Skeletal muscle satellite cell (primary cell): Measurements from ENCODE around the gene ADAMTSL2.

Source experiments
- H3K27me3 ChIP-seq: 2 replicates; pipeline ENCODE4 v1.7.0; 2013; ENCODE audit warnings: low read length; ENCODE audit not compliant: control insufficient read depth, insufficient read depth
- H3K36me3 ChIP-seq: 2 replicates; pipeline ENCODE4 v1.7.0; 2013; ENCODE audit warnings: mild to moderate bottlenecking, control low read depth, low read length; ENCODE audit not compliant: insufficient read depth
- H3K4me1 ChIP-seq: 2 replicates; pipeline ENCODE4 v1.7.0; 2013; ENCODE audit warnings: low read length; ENCODE audit not compliant: control insufficient read depth, insufficient read depth
- H3K4me2 ChIP-seq: 2 replicates; pipeline ENCODE4 v1.7.0; 2013; ENCODE audit warnings: mild to moderate bottlenecking, low read length
- H3K4me3 ChIP-seq: 2 replicates; pipeline ENCODE4 v1.7.0; 2013; ENCODE audit warnings: low read length
- H3K9ac ChIP-seq: 2 replicates; pipeline ENCODE4 v1.7.0; 2013; ENCODE audit warnings: mild to moderate bottlenecking, low read depth, low read length, moderate library complexity
- H3K9me3 ChIP-seq: replicated peaks from 2 replicates; pipeline ENCODE4 v1.7.0; 2013; ENCODE audit warnings: mild to moderate bottlenecking, control low read depth, low read length

The ADAMTSL2 gene

DNA sequence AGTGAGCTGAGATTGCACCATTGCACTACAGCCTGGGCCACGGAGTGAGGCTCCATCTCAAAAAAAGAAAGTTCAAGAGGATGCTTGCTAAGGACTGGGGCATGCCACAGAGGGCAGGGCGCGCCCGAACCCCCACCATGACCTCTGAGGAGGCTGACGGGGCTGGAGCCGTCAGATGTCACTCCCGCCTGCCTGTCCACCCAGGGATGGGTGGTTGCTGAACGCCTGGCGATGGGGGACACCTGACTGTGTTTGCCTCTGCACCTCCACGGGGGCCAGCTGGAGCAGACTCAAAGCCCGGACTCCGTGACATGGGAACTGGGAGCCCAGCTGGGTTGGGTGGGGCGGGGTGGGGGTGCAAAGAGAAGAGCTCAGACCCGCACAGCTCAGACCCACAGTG, 31.9 kb downstream of the ADAMTSL2 start:
- Histone ChIP-seq H3K27me3 (peaks cover 75% of the 10 kb centered on the region), H3K4me3 (no peak overlapping the region), H3K9me3 (no peaks in the 10 kb centered on the region), H3K9ac (no peak overlapping the region), H3K36me3 (no peaks in the 10 kb centered on the region), H3K4me1 (peaks cover 9% of the 10 kb centered on the region), H3K4me2 (no peak overlapping the region)

GRCh38 chr9:133566817-133567216, 32.3 kb downstream of the ADAMTSL2 start:
- H3K27me3 ChIP-seq = peaks cover 75% of the 10 kb centered on the region
- H3K9ac ChIP-seq = no peak overlapping the region
- peaks cover 9% of the 10 kb centered on the region for H3K4me1 ChIP-seq

DNA sequence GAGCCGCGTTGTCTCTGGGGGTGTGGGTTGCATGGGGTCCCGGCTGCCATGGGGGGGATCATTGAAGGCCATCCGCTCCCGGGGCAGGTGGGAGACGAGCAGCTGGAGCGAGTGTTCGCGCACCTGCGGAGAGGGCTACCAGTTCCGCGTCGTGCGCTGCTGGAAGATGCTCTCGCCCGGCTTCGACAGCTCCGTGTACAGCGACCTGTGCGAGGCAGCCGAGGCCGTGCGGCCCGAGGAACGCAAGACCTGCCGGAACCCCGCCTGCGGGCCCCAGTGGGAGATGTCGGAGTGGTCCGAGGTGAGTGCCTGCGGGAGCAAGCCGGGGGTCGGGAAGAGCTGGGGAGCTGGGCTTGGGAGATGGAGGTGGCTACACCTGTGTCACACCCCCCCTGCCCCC, 33.7 kb downstream of the ADAMTSL2 start:
- H3K9ac ChIP-seq = no peak overlapping the region

More at GRCh38 chr9:133566817-133567216, 32.3 kb downstream of the ADAMTSL2 start:
- Histone ChIP-seq H3K4me3 (no peak overlapping the region), H3K9me3 (no peaks in the 10 kb centered on the region), H3K36me3 (no peaks in the 10 kb centered on the region), H3K4me2 (no peak overlapping the region)

GRCh38 chr9:133569121-133569785, 34.7 kb downstream of the ADAMTSL2 start:
- Histone ChIP-seq H3K27me3 (peaks cover 85% of the 10 kb centered on the region), H3K4me3 (no peak overlapping the region), H3K9ac (no peak overlapping the region), H3K4me2 (no peak overlapping the region), H3K36me3 (no peaks in the 10 kb centered on the region), H3K9me3 (no peaks in the 10 kb centered on the region), H3K4me1 (peaks cover 6% of the 10 kb centered on the region)

More for the DNA sequence above, 33.7 kb downstream of the ADAMTSL2 start:
- H3K36me3 ChIP-seq = no peaks in the 10 kb centered on the region
- H3K9me3 ChIP-seq = no peaks in the 10 kb centered on the region
- no peak overlapping the region for H3K4me2 ChIP-seq
- H3K4me1 ChIP-seq = peaks cover 8% of the 10 kb centered on the region
- H3K27me3 ChIP-seq = peaks cover 78% of the 10 kb centered on the region
- no peak overlapping the region for H3K4me3 ChIP-seq

DNA sequence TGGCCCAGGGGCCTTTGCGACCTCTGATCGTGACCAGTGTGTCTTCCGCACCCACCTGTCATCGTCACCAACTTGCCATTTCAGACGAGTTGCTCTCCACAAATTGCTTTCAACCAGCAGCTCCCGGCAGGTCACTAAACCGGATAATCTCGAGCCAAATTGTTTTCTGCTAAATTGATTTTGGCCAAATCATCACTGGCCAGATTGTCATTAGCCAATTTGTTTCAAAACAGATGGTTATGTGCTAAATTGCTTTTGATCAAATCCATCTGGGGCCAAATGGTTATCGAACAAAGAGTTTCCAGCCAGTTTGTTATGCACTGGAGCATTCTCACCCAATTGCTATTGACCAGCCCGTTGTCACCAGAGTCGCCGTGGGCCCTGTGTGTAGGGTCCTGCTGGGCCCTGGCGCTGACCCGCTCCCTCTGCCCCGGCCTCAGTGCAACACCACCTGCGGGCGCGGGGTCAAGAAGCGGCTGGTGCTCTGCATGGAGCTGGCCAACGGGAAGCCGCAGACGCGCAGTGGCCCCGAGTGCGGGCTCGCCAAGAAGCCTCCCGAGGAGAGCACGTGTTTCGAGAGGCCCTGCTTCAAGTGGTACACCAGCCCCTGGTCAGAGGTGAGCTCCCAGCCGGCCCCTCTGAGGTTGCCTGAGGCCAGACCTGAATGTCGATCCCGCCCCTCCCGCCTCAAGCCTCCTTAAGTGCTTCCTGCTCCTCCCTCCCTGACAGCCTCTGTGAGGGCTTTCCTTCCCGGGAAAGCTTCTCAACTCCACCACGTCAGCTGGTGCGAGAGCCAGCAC, 35.6 kb downstream of the ADAMTSL2 start:
- H3K4me1 ChIP-seq = peaks cover 6% of the 10 kb centered on the region
- H3K9ac ChIP-seq = no peak overlapping the region

GRCh38 chr9:133570691-133571080, 36.2 kb downstream of the ADAMTSL2 start:
- Histone ChIP-seq H3K4me2 (no peak overlapping the region), H3K9ac (no peak overlapping the region), H3K9me3 (no peaks in the 10 kb centered on the region), H3K27me3 (peaks cover 80% of the 10 kb centered on the region), H3K4me1 (no peaks in the 10 kb centered on the region), H3K36me3 (no peaks in the 10 kb centered on the region), H3K4me3 (no peak overlapping the region)

More for the DNA sequence above, 35.6 kb downstream of the ADAMTSL2 start:
- Histone ChIP-seq H3K27me3 (peaks cover 86% of the 10 kb centered on the region), H3K9me3 (no peaks in the 10 kb centered on the region), H3K36me3 (no peaks in the 10 kb centered on the region), H3K4me2 (no peak overlapping the region), H3K4me3 (no peak overlapping the region)

DNA sequence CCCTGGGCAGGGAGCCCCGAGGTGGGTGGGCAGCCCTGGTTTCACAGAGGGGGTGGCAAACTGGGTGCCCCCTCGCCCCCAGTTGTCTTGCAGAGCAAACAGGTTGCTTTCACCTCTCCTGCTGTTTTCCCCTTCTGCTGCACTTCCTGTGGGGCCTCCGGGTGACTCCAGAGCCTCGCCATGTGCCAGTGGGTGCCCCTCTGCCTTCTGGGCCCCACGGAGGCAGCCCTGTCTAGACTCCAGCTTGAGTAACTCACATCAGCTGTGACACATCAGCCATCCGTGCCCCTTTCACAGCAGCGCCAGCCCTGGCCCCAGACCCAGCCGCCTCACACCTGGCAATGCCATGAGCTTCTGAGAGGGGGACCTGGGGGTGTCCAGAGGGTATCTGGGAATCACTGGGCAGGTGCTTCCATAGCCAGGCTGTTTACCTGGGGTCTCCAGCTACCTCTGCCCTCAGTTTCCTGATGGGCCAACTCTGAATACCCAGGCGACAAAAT, 36.9 kb downstream of the ADAMTSL2 start:
- H3K4me3 ChIP-seq = no peak overlapping the region
- no peaks in the 10 kb centered on the region for H3K36me3 ChIP-seq
- no peaks in the 10 kb centered on the region for H3K4me1 ChIP-seq
- H3K9ac ChIP-seq = no peak overlapping the region
- no peak overlapping the region for H3K4me2 ChIP-seq
- no peaks in the 10 kb centered on the region for H3K9me3 ChIP-seq
- H3K27me3 ChIP-seq = peaks cover 78% of the 10 kb centered on the region

- no peak overlapping the region for H3K4me2 ChIP-seq
- H3K4me3 ChIP-seq = no peak overlapping the region
- H3K36me3 ChIP-seq = no peaks in the 10 kb centered on the region
- H3K27me3 ChIP-seq = peaks cover 77% of the 10 kb centered on the region
- H3K9me3 ChIP-seq = no peaks in the 10 kb centered on the region
- H3K4me1 ChIP-seq = no peaks in the 10 kb centered on the region
- H3K9ac ChIP-seq = no peak overlapping the region
Observed at GRCh38 chr9:133571896-133572595, 37.5 kb downstream of the ADAMTSL2 start.

DNA sequence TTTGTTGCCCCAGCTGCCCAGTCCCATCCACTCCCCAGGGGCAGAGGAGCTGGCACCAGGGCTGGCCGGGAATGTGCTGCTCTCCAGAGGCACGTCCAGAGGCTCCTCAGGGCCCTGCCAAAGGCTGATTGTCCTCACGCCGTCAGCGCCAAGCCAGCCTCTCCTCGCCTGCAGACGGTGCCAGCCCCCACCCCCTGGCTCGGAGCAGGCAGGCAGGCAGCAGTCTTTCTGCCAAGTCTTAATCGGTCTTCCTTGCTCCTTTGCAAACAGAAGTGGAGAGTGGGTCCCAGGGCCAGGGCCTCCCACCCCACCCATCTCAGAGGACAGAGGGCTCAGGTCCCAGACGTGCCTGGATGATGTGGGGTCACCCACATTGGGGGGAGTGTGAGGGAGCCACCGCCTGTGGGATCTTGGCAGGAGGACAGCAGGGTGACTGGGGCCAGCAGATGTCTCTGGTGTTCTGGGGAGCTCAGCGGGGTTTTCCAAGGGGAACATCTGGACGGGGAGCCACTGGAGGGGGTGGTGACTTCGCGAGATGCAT, 38.4 kb downstream of the ADAMTSL2 start:
- Histone ChIP-seq H3K4me1 (no peaks in the 10 kb centered on the region), H3K4me2 (no peak overlapping the region), H3K27me3 (peaks cover 74% of the 10 kb centered on the region), H3K4me3 (no peak overlapping the region), H3K9ac (no peak overlapping the region), H3K9me3 (no peaks in the 10 kb centered on the region), H3K36me3 (no peaks in the 10 kb centered on the region)

GRCh38 chr9:133573791-133574515, 39.4 kb downstream of the ADAMTSL2 start:
- H3K36me3 ChIP-seq = no peaks in the 10 kb centered on the region
- no peaks in the 10 kb centered on the region for H3K9me3 ChIP-seq
- no peak overlapping the region for H3K4me3 ChIP-seq
- H3K4me1 ChIP-seq = no peaks in the 10 kb centered on the region
- peaks cover 73% of the 10 kb centered on the region for H3K27me3 ChIP-seq
- H3K4me2 ChIP-seq = no peak overlapping the region
- no peak overlapping the region for H3K9ac ChIP-seq

DNA sequence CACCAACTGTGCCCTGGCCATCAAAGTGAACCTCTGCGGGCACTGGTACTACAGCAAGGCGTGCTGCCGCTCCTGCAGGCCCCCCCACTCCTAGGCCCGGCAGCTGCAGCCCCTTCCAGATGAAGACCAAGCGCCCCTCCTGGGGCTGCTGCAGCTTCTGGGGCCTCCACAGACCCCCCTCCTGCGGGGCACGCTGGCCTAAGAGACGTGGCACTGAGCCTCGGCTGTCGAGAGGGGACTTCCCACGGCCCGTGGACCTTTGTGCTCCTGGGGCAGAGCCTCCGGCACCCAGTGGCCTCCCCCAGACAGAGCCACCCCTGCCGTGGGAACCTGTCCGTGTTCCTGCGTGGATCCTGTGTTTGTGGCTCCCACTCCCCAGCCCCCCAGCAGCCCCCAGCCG, 40.3 kb downstream of the ADAMTSL2 start:
- peaks cover 69% of the 10 kb centered on the region for H3K27me3 ChIP-seq
- H3K4me2 ChIP-seq = no peak overlapping the region
- no peak overlapping the region for H3K4me3 ChIP-seq
- no peaks in the 10 kb centered on the region for H3K4me1 ChIP-seq
- H3K9me3 ChIP-seq = no peaks in the 10 kb centered on the region
- H3K36me3 ChIP-seq = no peaks in the 10 kb centered on the region
- no peak overlapping the region for H3K9ac ChIP-seq
